NCI-H2171 (cell line): ENCODE results near the gene HMX1.

Source experiments
- DNase-seq: peaks from one replicate; lab custom pipeline; 2025; lab: John Stamatoyannopoulos, UW

HMX1 gene

GRCh38 chr4:8910100-8910821, 38.6 kb upstream of the HMX1 start:
- no peak for DNase-seq

- DNase-seq: no peak
These were observed 37.9 kb upstream of the HMX1 start for GRCh38 chr4:8909548-8909947.

- DNase-seq: no peak
These were observed 36.7 kb upstream of the HMX1 start for GRCh38 chr4:8908206-8908893.

GRCh38 chr4:8907596-8908205, 36.1 kb upstream of the HMX1 start:
- no peak for DNase-seq

- no peak for DNase-seq
These were observed 35.5 kb upstream of the HMX1 start for GRCh38 chr4:8906991-8907595.

GRCh38 chr4:8906668-8906970, 35.0 kb upstream of the HMX1 start:
- no peak for DNase-seq

GRCh38 chr4:8905773-8906667, 34.4 kb upstream of the HMX1 start:
- no peak for DNase-seq

GRCh38 chr4:8905226-8905772, 33.7 kb upstream of the HMX1 start:
- no peak for DNase-seq

GRCh38 chr4:8904666-8905065, 33.0 kb upstream of the HMX1 start:
- DNase-seq: no peak

- no peak for DNase-seq
These were observed 32.4 kb upstream of the HMX1 start for GRCh38 chr4:8904041-8904501.

- DNase-seq: no peak
These were observed 29.7 kb upstream of the HMX1 start for GRCh38 chr4:8901335-8901734.

GRCh38 chr4:8900588-8900987, 28.9 kb upstream of the HMX1 start:
- DNase-seq: no peak

- no peak for DNase-seq
These were observed 26.8 kb upstream of the HMX1 start for GRCh38 chr4:8898419-8898818.

GRCh38 chr4:8897251-8898167, 25.9 kb upstream of the HMX1 start:
- DNase-seq: no peak

GRCh38 chr4:8896506-8896905, 24.9 kb upstream of the HMX1 start:
- no peak for DNase-seq

- no peak for DNase-seq
These were observed 24.4 kb upstream of the HMX1 start for GRCh38 chr4:8896071-8896470.

GRCh38 chr4:8895295-8895694, 23.7 kb upstream of the HMX1 start:
- DNase-seq: no peak

GRCh38 chr4:8894424-8894816, 22.8 kb upstream of the HMX1 start:
- DNase-seq: no peak

- no peak for DNase-seq
These were observed 22.2 kb upstream of the HMX1 start for GRCh38 chr4:8893624-8894423.

GRCh38 chr4:8893227-8893623, 21.6 kb upstream of the HMX1 start:
- DNase-seq: no peak
